Astrocyte of the cerebellum (primary cell): ENCODE data around the gene KCNJ9.

Source experiments
- DNase-seq: peaks from one replicate; pipeline ENCODE4 v3.0.0-alpha.2; 2011; ENCODE audit warnings: low read depth
- H3K4me3 ChIP-seq: 2 replicates; pipeline ENCODE4 v1.5.1; 2011; ENCODE audit warnings: mild to moderate bottlenecking, low read depth, low read length, moderate library complexity
- in situ Hi-C: cut with HindIII; loops from 2 replicates; pipeline ENCODE4 v1.10.0; 2017; ENCODE audit warnings: low sequenced_read_pairs
- TF ChIP-seq, protein P1 (sequence below): IDR thresholded peaks from 2 replicates; pipeline ENCODE4 v1.5.1; 2012; ENCODE audit warnings: low read length, low read depth, moderate library complexity, mild to moderate bottlenecking; ENCODE audit errors: missing control alignments

The KCNJ9 gene

DNA sequence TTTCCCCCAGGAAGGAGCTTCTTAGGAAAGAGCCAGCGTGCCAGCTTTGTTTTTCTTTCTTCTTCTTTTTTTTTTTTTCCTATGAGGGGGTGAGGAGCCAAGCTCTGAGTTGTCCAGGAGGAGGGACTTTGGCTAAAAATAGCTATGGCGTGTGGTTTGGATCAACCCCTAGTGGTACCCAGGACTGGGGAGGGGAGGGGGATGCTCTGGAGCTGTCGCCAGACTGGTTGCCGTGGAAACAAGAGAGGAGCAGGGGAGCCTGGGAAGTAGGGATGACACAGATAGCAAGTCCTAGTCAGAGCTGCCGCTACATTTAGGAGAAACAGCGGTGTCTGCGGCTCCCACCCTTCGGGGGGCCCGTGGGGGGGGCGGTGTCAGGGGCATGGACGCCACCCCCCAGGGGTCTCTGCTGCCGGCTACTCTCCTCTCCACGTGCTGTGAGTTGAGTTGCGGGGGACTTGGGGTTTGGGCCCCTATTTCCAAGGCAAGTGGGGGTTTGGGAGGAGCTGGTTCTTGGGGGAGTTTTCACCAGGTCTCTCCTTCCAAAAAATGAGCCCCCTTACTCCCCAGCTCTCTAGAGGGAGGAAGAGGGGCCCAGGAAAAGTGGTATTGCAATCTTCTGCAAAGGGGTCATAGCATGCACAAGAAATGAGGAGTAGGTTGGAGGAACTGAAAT lies at the start of gene KCNJ9:
Gene KCNJ9 (plus strand): TSS at position 278 of the 676 bp plus-strand sequence. CDS start 2,493 bp downstream, outside the sequence.
- no peak for DNase-seq
- no peak within 1 kb of the TSS for H3K4me3 ChIP-seq
- TF ChIP-seq, protein P1, sequence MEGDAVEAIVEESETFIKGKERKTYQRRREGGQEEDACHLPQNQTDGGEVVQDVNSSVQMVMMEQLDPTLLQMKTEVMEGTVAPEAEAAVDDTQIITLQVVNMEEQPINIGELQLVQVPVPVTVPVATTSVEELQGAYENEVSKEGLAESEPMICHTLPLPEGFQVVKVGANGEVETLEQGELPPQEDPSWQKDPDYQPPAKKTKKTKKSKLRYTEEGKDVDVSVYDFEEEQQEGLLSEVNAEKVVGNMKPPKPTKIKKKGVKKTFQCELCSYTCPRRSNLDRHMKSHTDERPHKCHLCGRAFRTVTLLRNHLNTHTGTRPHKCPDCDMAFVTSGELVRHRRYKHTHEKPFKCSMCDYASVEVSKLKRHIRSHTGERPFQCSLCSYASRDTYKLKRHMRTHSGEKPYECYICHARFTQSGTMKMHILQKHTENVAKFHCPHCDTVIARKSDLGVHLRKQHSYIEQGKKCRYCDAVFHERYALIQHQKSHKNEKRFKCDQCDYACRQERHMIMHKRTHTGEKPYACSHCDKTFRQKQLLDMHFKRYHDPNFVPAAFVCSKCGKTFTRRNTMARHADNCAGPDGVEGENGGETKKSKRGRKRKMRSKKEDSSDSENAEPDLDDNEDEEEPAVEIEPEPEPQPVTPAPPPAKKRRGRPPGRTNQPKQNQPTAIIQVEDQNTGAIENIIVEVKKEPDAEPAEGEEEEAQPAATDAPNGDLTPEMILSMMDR: no peak
- in situ Hi-C loops: no loop called here

DNA sequence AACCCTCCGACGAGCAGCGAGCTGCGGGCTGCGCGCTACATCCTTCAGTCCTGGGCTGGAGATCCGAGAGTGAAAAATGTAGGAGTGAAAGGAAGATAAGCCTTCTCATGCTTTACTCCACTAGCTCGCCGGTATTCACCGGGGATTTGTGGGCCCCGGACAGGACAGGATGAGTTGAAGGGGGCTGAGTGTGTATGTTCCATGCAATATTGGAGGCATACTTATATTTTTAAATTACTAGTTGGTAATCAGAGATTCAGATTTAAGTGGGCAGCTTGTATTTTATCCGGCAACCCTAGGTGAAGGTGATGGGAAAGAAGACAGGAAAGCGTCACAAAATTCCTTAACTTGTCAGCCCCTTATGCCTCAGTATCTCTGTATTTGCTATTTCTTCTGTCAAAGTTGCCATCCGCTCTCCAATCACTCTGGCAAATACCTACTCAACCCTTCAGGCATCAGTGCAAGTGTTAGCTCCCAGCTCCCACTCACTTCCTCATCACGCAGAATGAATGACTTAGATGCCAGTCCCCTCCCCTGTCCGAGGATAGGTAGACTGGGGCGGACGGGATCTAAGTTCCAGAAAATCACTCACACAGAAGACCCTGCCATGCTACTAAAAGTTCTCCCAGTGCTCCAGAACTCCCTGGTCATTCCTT lies 49.0 kb upstream of the KCNJ9 start:
- TF ChIP-seq, protein P1: no peak
- H3K4me3 ChIP-seq: peak overlapping the region; percentile 86
- in situ Hi-C loops: no loop called here
- DNase-seq: no peak

DNA sequence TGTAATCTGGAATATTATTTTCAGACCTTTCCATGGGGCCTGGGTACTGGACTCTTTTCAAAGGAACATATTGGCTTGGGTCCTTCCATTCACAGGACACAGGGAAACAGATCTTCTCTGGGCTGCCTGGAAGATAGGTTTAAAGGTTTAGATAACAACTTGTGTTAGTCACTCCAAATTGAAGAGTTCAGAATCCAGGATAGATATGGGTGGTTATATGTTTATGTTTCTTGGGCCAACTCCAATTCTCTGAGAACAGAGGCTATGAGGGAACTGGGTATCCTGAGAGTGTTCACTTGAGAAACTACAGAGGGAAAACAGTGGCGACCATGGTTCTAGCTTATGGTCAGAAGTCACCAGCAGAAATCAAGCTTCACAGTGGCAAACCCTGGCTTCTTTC lies 40.9 kb upstream of the KCNJ9 start:
- in situ Hi-C loops: no loop called here
- TF ChIP-seq, protein P1: no peak
- H3K4me3 ChIP-seq: no peak overlapping the region
- no peak for DNase-seq

GRCh38 chr1:160043543-160043942 lies 37.8 kb upstream of the KCNJ9 start:
- TF ChIP-seq, protein P1: no peak
- no peak overlapping the region for H3K4me3 ChIP-seq
- no peak for DNase-seq
- in situ Hi-C loops: no loop called here

DNA sequence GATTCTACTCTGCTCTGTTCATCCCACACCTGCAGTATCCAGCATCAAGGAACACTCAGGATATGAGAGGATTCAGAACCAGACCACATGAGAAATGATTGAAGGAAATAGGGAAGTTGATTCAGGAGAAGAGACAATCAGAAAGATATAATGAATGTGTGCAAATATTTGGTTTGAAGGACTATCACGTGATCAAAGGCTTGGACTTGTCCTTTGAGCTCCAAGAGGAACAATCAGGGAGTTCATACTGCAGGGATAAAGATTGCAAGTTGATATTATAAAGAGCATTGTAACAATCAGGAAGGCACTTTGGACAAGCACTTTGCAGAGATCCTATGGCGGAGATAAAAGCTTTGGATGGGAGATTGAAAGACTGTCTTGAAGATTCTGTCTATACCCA lies 35.7 kb upstream of the KCNJ9 start:
- DNase-seq: no peak
- TF ChIP-seq, protein P1: no peak
- in situ Hi-C loops: no loop called here

GRCh38 chr1:160046494-160047110 lies 34.7 kb upstream of the KCNJ9 start:
- TF ChIP-seq, protein P1: peak; percentile 58
- no peak overlapping the region for H3K4me3 ChIP-seq
- in situ Hi-C loops: no loop called here
- no peak for DNase-seq

More for the DNA sequence above, 35.7 kb upstream of the KCNJ9 start:
- H3K4me3 ChIP-seq: no peak overlapping the region
